DND-41 (cell line): ENCODE results near the gene CYFIP2.

Source experiments
- EZH2 ChIP-seq: IDR thresholded peaks from 3 replicates; pipeline ENCODE4 v1.6.1; 2012; ENCODE audit warnings: borderline replicate concordance, low read depth, mild to moderate bottlenecking, moderate library complexity, low read length, inconsistent platforms; ENCODE audit not compliant: severe bottlenecking
- TF ChIP-seq, protein P1 (sequence below): IDR thresholded peaks from 2 replicates; pipeline ENCODE4 v1.5.1; 2012; ENCODE audit warnings: borderline replicate concordance, low read length, moderate library complexity, mild to moderate bottlenecking; ENCODE audit not compliant: poor library complexity, severe bottlenecking; ENCODE audit errors: extremely low read depth

DNA sequence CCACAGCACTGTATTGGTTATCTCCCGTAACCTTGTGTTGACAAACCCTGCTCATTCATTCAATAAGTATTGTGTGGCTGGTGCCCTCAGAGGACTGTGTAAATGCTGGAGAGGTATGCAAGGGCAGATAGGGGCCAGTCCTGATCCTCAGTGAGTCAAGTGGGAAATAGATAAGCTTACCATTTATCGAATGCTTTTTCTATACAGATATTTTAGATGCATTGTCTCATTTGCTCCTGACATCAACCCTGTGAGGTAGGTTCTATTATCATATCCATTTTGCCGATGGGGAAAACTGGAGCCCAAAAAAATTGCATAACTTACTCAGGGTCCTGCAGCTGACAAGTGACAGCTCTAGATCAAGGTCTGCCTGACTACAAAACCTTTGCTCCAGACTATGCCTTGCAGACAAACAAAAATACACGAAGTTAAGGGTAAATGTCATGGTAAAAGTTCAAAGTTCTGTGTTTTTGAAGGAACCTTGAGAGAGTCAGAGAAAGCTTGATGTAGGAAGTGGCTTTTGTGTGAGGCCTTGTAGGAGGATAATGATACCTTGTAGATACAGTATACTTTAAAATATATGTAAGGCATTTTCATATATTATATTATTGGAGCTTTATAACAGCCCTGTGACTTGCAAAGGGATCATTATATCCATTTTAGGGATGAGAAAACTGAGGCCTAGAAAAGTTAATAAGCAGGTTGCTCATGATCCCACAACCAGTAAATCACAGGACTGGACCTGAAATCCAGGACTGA lies 22.7 kb downstream of the CYFIP2 start:
- no peak for TF ChIP-seq EZH2
- TF ChIP-seq, protein P1, sequence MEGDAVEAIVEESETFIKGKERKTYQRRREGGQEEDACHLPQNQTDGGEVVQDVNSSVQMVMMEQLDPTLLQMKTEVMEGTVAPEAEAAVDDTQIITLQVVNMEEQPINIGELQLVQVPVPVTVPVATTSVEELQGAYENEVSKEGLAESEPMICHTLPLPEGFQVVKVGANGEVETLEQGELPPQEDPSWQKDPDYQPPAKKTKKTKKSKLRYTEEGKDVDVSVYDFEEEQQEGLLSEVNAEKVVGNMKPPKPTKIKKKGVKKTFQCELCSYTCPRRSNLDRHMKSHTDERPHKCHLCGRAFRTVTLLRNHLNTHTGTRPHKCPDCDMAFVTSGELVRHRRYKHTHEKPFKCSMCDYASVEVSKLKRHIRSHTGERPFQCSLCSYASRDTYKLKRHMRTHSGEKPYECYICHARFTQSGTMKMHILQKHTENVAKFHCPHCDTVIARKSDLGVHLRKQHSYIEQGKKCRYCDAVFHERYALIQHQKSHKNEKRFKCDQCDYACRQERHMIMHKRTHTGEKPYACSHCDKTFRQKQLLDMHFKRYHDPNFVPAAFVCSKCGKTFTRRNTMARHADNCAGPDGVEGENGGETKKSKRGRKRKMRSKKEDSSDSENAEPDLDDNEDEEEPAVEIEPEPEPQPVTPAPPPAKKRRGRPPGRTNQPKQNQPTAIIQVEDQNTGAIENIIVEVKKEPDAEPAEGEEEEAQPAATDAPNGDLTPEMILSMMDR = no peak
